Parathyroid adenoma (tissue), 2 donors: ENCODE data around the gene QDPR.

Source experiments
- H2AFZ ChIP-seq: fragments of 300-600 bp; sonication (generic); one replicate; pipeline ENCODE4 v1.7.0; 2017; ENCODE audit warnings: antibody characterized with exemption, mild to moderate bottlenecking
- H3K27ac ChIP-seq: fragments of 300-600 bp; sonication (generic); one replicate; pipeline ENCODE4 v1.7.0; 2017
- H3K27me3 ChIP-seq: fragments of 300-600 bp; sonication (generic); one replicate; pipeline ENCODE4 v1.7.0; 2017; ENCODE audit warnings: low read length; ENCODE audit not compliant: control insufficient read depth, insufficient read depth
- H3K36me3 ChIP-seq: fragments of 300-600 bp; sonication (generic); one replicate; pipeline ENCODE4 v1.7.0; 2017; ENCODE audit warnings: low read length; ENCODE audit not compliant: control insufficient read depth, insufficient read depth
- H3K4me1 ChIP-seq: fragments of 300-600 bp; sonication (generic); one replicate; pipeline ENCODE4 v1.7.0; 2017; ENCODE audit warnings: control low read depth
- H3K4me2 ChIP-seq: fragments of 300-600 bp; sonication (generic); one replicate; pipeline ENCODE4 v1.7.0; 2017; ENCODE audit warnings: low read length
- H3K4me3 ChIP-seq: fragments of 300-600 bp; sonication (generic); one replicate; pipeline ENCODE4 v1.7.0; 2017; ENCODE audit warnings: low read depth, low read length
- H3K79me2 ChIP-seq: fragments of 300-600 bp; sonication (generic); one replicate; pipeline ENCODE4 v1.7.0; 2017; ENCODE audit warnings: control low read depth
- H3K9ac ChIP-seq: fragments of 300-600 bp; sonication (generic); one replicate; pipeline ENCODE4 v1.7.0; 2017; ENCODE audit warnings: mild to moderate bottlenecking
- H3K9me3 ChIP-seq: fragments of 300-600 bp; sonication (generic); one replicate; pipeline ENCODE4 v1.7.0; 2017; ENCODE audit warnings: low read length; ENCODE audit not compliant: control insufficient read depth
- TF ChIP-seq, protein P1 (sequence below): fragments of 300-600 bp; sonication (generic); IDR thresholded peaks from one replicate; pipeline ENCODE4 v1.7.0; 2017; ENCODE audit warnings: antibody characterized with exemption, mild to moderate bottlenecking
- donor health status: primary hyperparathyroidism.

The QDPR gene

DNA sequence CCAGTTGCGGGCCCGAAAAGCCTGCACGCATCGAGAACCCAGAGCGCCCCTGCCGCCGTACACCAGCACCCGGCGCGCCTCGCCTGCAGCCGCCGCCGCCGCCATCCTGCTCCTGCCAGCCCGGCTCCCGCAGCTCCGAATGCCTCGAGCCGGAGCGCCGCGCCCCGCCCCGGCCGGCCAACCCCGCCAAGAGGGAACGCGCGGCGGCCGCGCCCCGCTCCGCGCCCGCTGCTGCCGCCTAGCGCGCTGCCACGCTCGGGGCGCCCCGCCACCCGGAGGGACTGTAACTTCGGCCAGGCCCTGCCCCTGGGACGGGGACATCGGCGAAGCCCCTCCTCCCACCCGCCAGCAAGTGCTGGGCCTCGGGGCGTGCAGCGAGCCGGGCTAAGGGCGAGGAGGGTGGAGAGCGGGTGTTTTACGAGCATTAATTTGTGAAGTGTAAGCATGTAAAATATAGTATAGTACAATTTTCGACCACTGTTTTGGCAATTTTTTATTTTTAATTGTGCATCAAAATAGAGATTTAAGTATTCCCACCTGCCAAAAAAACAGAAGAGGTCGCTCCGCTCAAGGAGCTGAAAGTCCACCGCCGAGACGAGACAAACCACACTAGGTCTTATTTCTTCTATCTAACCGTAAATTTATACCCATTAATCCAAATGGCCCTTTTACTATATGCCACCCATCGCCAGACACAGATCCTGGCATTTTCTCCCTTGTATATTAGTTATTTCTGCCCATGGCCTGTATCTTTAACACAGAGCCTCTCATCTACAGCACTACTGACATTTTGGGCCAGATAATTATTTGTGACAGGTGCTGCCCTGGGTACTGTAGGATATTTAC is at the start of gene QDPR:
TSS of gene QDPR (minus strand) at position 141 of the 846 bp plus-strand sequence. CDS start at position 105, 36 bp downstream.
- Histone ChIP-seq H3K79me2 (no peaks in the 10 kb centered on the region), H3K27me3 (no peaks in the 10 kb centered on the region)
- TF ChIP-seq, protein P1, sequence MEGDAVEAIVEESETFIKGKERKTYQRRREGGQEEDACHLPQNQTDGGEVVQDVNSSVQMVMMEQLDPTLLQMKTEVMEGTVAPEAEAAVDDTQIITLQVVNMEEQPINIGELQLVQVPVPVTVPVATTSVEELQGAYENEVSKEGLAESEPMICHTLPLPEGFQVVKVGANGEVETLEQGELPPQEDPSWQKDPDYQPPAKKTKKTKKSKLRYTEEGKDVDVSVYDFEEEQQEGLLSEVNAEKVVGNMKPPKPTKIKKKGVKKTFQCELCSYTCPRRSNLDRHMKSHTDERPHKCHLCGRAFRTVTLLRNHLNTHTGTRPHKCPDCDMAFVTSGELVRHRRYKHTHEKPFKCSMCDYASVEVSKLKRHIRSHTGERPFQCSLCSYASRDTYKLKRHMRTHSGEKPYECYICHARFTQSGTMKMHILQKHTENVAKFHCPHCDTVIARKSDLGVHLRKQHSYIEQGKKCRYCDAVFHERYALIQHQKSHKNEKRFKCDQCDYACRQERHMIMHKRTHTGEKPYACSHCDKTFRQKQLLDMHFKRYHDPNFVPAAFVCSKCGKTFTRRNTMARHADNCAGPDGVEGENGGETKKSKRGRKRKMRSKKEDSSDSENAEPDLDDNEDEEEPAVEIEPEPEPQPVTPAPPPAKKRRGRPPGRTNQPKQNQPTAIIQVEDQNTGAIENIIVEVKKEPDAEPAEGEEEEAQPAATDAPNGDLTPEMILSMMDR: peak; percentile 6

DNA sequence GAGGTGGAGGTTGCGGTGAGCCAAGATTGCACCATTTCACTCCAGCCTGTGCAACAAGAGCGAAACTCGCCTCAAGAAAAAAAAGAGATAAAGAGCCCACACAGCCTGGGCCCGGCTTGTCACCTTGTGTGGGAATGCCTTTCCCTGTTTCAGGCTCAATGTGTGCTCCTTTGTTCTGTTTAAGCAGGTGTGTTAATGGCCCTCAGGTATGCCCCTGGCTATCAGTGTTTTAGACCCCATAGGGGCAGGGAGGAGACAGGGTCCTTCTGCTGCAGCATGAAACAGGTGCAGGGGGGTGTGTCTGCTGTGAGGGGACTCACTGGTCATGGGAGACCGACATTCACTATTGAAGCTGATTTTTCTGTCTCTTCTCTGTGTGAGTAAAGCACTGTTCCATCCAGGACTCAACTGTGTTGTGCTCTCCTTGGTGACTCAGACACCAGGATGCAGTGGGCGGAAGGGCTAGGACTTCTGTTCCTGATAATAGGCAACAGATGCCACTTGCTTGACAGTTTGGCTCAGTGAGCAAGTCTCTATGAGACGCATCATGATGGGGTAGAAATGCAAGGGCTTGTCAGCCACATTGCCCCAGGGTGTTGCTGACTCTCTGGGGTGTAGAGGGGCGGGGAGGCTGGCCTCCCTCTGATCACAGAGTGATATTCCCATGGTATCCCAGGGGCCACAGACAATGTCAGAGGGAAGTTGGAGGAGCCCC is 49.5 kb upstream of the QDPR start:
- no peaks in the 10 kb centered on the region for H3K79me2 ChIP-seq
- TF ChIP-seq, protein P1: no peak
- H2AFZ ChIP-seq: no peak overlapping the region
- H3K27ac ChIP-seq: no peak overlapping the region
- no peaks in the 10 kb centered on the region for H3K36me3 ChIP-seq
- no peak overlapping the region for H3K9ac ChIP-seq
- no peaks in the 10 kb centered on the region for H3K9me3 ChIP-seq
- no peak overlapping the region for H3K4me3 ChIP-seq
- no peak overlapping the region for H3K4me2 ChIP-seq
- no peaks in the 10 kb centered on the region for H3K27me3 ChIP-seq
- H3K4me1 ChIP-seq: no peaks in the 10 kb centered on the region

More for the DNA sequence above, at the start of gene QDPR:
- Histone ChIP-seq H3K4me2 (peak within 1 kb of the TSS; percentile 83), H3K27ac (peak within 1 kb of the TSS; percentile 70), H3K4me3 (peak within 1 kb of the TSS; percentile 71), H3K36me3 (no peaks in the 10 kb centered on the region), H3K4me1 (peaks cover 3% of the 10 kb centered on the region), H2AFZ (peak within 1 kb of the TSS; percentile 90), H3K9me3 (no peaks in the 10 kb centered on the region), H3K9ac (peak within 1 kb of the TSS; percentile 6)

DNA sequence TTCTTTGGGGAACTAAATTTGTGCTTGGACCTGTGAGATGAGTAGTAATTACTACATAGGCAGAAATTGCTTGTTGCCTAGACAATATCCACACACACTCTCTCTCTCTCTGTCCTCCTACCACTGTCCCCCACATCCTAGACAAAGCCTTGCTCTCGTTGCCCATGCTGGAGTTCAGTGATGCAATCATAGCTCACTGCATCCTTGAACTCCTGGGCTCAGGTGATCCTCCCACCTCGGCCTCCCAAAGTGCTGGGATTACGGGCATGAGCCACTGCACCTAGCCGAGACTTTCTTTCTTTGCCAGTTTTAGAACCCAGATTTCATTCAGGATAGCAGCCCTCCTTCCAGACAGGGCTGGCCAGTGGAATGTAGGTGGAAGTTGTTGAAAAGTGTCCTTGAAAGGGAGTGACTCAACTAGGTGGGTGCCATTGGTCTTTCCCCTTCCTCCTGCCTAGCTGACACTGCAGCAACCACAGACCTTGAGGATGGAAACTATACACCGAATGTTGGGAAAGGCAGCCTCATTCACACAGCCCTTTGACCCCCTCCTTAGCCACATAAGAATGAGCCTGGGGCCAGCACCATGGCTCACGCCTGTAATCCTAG is 48.3 kb upstream of the QDPR start:
- Histone ChIP-seq H3K9ac (no peak overlapping the region), H3K4me3 (no peak overlapping the region), H3K4me2 (no peak overlapping the region), H3K9me3 (no peaks in the 10 kb centered on the region), H3K27ac (no peak overlapping the region), H3K79me2 (no peaks in the 10 kb centered on the region), H2AFZ (no peak overlapping the region), H3K27me3 (no peaks in the 10 kb centered on the region), H3K36me3 (no peaks in the 10 kb centered on the region), H3K4me1 (no peaks in the 10 kb centered on the region)
- TF ChIP-seq, protein P1: no peak

GRCh38 chr4:17559709-17560048 is 47.8 kb upstream of the QDPR start:
- no peaks in the 10 kb centered on the region for H3K27me3 ChIP-seq
- H2AFZ ChIP-seq: no peak overlapping the region
- TF ChIP-seq, protein P1: no peak
- no peaks in the 10 kb centered on the region for H3K4me1 ChIP-seq
- no peak overlapping the region for H3K4me3 ChIP-seq
- no peaks in the 10 kb centered on the region for H3K36me3 ChIP-seq
- no peaks in the 10 kb centered on the region for H3K79me2 ChIP-seq
- no peak overlapping the region for H3K27ac ChIP-seq
- no peak overlapping the region for H3K4me2 ChIP-seq
- no peaks in the 10 kb centered on the region for H3K9me3 ChIP-seq
- no peak overlapping the region for H3K9ac ChIP-seq
